Measurements from ENCODE around the gene CABLES2.

DNA sequence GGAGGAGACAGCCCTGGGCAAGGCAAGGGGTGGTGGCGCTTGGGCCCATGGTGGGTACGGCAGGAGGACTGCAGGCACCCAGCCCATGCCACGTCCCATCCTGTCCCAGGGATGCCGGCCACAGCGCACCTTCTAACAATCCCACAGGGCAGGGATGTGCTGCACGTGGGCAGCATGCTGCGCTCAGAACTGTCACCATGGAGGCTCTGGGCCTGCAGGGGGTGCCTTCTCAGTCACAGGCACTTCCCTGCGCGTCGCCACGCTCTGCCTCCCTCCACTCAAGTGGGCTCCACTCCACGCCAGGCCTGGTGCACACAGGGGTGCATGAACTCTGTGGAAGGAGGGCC is 2.4 kb downstream of the CABLES2 start:
- TF ChIP-seq, protein P1, sequence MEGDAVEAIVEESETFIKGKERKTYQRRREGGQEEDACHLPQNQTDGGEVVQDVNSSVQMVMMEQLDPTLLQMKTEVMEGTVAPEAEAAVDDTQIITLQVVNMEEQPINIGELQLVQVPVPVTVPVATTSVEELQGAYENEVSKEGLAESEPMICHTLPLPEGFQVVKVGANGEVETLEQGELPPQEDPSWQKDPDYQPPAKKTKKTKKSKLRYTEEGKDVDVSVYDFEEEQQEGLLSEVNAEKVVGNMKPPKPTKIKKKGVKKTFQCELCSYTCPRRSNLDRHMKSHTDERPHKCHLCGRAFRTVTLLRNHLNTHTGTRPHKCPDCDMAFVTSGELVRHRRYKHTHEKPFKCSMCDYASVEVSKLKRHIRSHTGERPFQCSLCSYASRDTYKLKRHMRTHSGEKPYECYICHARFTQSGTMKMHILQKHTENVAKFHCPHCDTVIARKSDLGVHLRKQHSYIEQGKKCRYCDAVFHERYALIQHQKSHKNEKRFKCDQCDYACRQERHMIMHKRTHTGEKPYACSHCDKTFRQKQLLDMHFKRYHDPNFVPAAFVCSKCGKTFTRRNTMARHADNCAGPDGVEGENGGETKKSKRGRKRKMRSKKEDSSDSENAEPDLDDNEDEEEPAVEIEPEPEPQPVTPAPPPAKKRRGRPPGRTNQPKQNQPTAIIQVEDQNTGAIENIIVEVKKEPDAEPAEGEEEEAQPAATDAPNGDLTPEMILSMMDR (IDR thresholded peaks at IDR 0.05 in 2 of 3, conservative IDR thresholded peaks at IDR 0.05 in 1 of 3; ENCODE audit: borderline replicate concordance in 1 of 3, insufficient read depth in 1 of 3, low read depth in 2 of 3, low read length in 2 of 3): no peak
- no peak for TF ChIP-seq POLR2A (IDR thresholded peaks at IDR 0.05; ENCODE audit: borderline replicate concordance, extremely low read depth, insufficient read depth, insufficient read length)
- no peak for TF ChIP-seq TCF7L2 (IDR thresholded peaks at IDR 0.05; ENCODE audit: borderline replicate concordance, extremely low read depth, insufficient read depth, insufficient read length)
- no peak for TF ChIP-seq SP1 (IDR thresholded peaks at IDR 0.05; ENCODE audit: low read depth)
- no peak for TF ChIP-seq POLR2AphosphoS5 (IDR thresholded peaks at IDR 0.05; ENCODE audit: low read depth, low read length)
- TF ChIP-seq EGR1 (IDR thresholded peaks at IDR 0.05; ENCODE audit: low read depth): no peak
- no peak for TF ChIP-seq ELF1 (IDR thresholded peaks at IDR 0.05; ENCODE audit: borderline replicate concordance, low read depth)
- TF ChIP-seq, protein P2, sequence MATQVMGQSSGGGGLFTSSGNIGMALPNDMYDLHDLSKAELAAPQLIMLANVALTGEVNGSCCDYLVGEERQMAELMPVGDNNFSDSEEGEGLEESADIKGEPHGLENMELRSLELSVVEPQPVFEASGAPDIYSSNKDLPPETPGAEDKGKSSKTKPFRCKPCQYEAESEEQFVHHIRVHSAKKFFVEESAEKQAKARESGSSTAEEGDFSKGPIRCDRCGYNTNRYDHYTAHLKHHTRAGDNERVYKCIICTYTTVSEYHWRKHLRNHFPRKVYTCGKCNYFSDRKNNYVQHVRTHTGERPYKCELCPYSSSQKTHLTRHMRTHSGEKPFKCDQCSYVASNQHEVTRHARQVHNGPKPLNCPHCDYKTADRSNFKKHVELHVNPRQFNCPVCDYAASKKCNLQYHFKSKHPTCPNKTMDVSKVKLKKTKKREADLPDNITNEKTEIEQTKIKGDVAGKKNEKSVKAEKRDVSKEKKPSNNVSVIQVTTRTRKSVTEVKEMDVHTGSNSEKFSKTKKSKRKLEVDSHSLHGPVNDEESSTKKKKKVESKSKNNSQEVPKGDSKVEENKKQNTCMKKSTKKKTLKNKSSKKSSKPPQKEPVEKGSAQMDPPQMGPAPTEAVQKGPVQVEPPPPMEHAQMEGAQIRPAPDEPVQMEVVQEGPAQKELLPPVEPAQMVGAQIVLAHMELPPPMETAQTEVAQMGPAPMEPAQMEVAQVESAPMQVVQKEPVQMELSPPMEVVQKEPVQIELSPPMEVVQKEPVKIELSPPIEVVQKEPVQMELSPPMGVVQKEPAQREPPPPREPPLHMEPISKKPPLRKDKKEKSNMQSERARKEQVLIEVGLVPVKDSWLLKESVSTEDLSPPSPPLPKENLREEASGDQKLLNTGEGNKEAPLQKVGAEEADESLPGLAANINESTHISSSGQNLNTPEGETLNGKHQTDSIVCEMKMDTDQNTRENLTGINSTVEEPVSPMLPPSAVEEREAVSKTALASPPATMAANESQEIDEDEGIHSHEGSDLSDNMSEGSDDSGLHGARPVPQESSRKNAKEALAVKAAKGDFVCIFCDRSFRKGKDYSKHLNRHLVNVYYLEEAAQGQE (IDR thresholded peaks at IDR 0.05; ENCODE audit: low read depth): no peak
- no peak for TF ChIP-seq ATF3 (IDR thresholded peaks at IDR 0.05)
- no peak for TF ChIP-seq ZNF274 (IDR thresholded peaks at IDR 0.05; ENCODE audit: low read depth, low read length)
- no peak for TF ChIP-seq MAX (IDR thresholded peaks at IDR 0.05)
- TF ChIP-seq EZH2 (IDR thresholded peaks at IDR 0.05): no peak
